Colon (tissue), 2 donors: ENCODE results near the gene LCAT.

Experiments
- FAIRE-seq: peaks from 2 replicates; lab custom pipeline; 2012; peaks lifted over from hg19 to GRCh38; lab: Jason Lieb, UNC
- donor health status: control.
- donor health status: control.

Gene LCAT

DNA sequence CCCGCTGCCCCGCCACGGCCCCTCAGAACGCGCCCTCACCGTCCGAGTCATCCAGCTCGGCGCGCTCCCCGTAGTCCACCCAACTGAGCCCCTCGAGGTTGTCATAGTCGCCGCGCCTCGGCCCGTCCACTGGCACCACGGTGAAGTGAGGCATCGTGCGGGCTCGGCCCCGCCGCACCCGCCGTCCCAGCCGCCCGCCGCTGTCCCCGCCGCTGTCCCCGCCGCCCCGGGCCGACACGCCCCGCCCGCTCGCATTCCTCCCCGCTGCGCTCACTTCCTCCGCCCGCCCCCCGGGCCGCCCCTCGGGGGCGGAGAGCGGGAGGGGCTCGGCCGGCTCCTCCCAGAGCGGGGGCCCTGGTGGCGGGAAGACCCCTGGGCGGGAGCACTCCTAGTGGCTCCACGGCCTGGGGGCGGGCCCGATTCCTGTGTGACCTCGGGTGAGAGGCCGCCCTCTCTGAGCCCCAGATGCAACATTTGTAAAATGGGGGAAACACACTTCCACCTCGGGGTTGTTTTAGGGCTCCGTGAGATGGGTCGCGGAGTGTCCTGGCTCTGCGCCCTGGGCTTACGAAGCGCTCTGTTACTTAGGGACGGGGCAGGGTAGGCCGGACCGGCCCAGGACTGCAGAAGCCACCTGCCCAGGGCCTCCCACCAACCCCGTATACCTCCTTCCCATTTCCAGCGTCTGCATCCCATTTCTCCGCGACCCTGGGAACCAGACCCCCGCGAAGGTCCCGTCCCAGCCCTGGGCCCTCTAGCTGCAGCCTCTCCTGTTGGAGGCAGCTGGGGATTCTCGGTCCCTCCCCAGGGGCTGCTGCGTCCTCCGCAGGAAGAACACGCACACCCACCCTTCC is 24.7 kb upstream of the LCAT start, which contains the start of gene SLC12A4:
Gene SLC12A4 (minus strand): TSS at position 238 of the 854 bp plus-strand sequence. CDS start 84 bp downstream, at position 154.
- no peak for FAIRE-seq

DNA sequence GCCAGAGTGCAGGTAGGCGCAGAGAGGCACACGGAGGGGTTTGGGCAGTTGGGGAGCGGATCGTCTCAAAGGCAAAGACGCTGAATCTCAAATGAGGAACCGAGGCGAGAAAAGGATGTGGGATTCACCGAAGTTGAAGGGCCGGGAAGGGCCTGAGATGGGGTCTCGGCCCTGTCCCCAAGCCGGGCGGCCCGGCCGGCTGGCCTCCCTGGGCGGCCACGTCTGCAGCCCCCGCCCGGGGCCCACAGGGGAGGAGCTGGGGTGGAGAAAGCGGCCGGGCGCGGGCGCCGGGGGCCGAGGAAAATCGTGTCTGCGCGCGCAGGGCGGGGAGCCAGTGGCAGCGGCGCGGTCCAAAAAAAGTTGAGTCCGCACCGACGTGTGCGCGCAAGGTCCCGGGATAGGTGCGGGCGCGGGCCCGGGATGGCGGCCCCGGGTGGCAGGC is 24.1 kb upstream of the LCAT start:
- FAIRE-seq, result no peak

DNA sequence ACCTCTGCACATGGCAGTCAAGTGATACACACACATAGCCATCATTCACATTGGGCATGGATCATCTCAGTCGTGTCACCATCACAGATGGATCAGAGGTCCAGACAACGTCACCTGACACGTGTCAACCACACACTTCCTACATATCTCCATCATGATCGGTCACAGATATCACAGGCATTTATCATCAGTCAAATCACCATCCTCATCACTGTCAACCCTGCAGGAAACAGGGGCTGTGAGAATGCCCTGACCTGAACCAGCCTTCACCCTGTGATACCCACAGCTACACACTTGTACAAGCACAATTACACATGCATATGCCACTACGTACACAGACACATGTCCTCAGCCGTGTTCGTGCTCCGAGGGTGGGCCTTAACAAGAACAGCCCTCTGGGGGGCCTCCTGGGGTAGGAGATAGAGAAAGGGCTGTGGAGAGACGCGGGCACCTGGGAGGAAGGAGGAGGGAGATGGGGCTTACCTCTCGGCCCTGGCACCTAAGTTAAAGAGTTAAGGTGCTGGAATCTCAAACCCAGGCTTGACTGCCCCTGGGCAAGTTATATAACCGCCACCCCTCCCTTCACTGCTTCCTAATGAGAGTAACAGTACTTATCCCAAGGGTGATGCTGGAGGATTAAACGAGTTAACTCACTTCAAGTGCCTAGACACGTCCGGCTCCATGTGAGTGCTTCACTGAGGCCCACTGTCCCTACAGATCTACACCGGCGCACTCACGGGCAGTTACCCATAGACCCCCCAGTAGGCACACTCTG is 23.4 kb upstream of the LCAT start:
- FAIRE-seq, result no peak

DNA sequence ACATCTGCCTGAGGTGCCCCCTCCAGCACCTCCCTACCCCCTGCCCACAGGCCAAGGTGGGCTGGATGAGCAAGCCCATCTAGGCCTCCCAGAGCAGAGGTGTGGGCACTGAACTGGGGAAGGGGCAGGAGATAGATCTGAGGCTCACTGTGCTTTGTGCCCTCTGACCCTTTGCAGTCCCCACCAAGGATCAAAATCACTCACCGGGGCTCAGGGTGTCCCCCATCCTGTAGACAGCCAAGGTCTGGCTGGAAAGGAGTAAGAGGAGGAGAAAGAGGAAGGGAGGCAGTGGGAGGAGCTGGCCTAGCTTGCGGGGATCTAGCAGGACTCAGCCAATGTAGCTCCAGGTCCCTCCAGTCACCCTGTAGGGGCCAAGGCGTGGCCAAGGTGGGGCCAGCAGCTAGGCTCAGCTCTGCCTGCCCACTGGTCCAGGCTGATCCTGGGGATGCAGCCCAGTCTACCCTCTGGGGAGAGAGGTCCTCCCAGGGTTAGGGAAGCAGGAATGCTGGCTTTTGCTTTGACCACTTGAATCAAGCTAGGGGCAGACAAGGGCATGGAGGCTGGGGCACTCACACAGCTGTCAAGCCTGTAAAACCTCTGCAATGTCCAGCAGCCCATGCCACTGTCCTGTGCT is 22.7 kb upstream of the LCAT start:
- no peak for FAIRE-seq

DNA sequence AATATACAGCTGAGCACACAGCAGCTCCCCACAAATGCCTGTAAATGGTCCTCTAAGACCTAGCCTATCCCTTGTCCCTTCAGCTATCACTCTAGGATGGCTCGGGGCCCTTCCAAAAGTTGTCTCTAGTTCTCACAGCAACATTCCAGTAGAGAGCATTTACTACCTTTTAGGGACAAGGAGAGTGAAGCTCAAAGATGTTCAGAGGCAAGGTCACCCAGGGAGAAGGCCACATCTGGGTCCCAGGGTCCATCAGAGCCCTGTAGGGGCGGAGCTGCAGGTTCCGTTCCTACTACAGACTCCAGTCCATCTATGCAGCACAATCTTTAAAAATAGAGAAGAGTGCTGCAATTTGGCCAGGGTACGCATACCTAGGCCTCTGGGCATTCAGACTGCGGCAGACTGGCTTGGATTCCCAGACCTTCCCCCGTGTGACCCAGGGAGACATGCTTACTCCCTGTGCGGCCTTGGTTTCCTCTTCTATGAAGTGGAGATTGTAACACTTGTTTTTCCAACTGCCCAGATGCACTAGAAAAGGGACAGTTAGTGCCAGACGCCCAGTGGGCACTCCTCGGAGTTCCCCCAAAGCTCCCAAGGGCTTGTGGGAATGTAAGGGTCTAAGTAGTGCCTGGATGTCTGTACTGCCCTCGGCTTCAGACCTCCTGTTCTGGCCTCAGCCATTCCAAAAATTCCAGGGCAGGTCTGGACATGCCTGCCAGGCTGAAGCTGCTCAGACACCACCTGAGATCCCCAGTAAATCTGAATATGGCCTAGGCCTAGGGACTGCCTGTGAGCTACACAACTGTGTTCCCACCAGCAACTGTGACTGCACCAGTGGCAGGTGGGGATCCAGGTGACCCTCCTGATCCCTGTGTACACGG is 22.0 kb upstream of the LCAT start:
- FAIRE-seq, result no peak

DNA sequence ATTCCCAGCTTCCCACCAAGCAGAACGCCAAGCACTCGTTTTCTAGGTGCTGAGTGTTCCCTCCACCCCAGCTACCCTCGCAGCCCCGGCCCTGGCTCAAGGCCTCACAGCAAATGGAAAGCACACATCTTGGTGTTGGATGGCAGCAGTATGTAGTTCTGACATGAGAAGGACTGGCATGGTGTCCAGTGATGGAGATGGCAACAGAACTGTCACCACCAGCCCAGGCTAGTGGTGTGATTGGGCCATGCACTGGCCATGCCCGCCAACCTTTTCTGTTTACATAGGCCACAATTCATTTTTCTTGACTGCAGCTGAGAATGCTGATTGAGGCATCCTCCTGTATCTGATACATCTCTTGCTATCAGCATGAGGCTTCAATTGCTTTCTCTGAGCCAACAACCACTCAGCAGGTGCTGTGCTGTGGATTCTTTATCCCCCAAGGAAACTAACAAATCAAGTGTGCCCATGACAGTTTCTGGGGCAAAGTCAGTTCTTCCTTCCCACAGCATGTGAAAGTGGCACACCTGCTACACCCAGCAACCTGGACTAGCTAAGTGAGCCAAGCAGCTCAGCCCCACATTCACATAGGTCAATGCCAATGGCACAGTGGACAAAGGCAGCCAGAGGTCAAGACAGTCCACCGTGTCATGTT is 20.7 kb upstream of the LCAT start:
- no peak for FAIRE-seq

DNA sequence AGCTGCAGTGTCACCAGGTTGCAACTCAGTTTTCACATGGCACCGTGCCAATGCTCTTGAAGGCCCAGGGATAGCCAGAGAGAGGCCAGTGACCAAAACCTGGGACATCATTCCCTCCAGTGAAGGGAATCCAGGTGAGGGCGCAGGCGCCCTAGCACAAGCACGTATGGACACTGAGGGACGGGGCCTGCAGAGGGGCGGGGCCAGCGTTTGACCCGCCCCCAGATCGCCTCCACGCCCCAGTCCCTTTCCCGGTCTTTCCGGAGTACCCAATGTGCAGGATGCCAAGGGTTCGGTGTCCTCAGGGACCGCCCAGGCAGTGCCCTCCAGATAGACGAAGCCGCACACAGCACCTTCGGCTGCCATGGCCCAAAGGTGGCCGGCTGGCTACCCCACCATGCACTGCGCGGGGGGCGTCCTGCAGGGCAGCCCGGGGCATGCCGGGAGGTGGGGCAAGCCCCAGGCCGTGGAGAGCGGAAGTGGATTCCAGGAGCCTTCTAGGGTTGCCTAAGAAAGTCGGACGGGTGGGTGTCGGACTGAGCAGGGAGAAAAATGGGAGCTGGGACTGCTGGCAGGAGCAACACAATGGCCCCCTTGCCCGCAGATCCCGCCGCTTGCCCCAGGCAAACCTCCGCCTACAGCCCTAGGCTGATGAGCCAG is 19.9 kb upstream of the LCAT start:
- no peak for FAIRE-seq

DNA sequence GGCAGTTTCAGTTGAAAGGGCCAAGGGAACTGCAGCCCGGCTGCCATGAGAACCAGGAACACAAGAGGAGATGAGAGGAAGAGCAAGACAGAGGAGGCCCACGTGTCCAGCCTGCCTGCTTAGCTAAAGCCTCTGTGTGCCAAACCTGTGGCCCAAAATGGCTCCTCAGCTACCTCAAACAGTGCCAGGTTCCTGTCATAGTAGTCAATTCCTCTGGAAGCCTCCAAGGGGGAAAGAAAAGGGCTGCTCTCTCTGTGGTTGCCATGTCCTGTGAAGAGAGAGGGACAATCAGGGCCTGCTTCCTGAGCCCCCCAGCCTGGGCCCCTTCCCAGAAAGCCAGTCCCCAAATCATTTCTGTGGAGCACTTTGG is 19.4 kb upstream of the LCAT start:
- no peak for FAIRE-seq

DNA sequence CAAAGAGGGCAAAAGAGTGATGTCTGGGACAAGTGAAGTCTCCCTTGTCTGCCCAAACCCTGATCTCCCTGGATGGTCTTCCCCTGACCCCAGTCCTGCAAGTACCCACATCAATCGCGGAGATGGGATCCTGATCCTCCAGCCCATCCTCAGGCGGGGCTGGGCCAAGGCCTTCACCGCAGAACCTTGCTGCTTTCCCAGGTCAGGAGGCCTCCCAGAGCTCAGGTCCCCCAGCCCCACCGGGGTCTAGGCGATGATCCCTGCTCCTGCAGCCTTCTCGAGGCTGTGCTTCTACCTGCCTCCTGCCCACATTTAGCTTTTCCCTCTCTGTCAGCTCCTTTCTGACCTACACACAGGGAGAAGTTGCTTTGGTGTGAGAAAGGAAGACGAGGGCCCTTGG is 18.2 kb upstream of the LCAT start:
- FAIRE-seq, result no peak

DNA sequence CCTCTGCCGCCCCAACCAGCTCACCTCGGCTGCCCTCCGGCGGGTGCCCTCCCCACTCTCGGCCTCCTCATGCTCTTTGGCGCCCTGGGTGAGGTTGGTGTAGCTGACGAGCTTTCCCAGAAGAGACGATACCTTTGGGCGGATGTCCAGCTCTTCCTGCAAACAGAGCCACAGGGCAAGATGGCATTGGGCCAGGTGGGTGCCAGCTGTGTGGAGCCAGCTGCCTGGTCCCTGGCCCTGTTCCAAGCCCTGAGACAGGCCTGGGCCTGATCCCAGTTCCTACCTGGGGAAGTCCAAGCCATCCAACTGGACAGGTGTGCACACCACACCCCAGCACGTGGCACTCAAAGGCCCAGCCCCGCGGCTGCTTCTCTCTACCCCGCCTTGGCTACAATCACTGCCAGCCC is 17.6 kb upstream of the LCAT start:
- no peak for FAIRE-seq

DNA sequence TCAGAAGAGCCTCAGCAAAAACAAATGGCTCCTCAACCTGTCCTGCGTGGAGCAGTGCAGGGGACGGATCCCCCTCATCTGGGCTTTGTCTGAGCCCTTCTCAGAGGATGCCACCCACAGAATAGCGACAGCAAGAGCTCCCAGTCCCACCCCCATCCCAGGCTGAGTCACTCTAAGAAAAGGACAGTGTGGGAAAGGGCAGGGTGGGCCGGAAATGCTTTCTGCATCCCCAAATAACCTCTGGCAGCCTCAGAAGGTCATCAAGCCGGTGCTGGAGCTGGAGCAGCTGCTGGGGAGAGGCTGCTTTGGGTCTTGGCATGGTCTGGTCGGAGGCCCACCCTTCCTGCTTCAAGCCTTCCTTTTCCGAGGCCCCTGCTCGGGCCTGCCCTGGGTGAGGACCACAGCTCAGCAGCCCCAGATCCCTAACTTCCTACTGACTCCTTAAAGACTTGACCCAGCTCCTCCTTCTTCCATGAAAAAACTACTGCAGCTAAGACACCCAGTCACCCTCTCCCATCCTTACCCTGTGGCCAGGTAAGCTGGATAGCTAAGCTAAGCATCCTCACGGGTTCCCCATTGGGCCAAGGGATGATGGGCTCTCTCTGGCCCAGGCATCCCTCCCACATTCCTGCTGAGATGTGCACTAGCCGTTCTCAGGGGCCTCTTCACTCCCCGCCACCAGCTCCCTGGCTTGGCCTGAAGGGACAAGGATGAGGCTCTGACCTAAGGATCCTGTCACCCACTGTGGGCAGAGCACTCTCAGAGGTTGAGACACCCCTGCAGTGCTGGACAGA is 15.8 kb upstream of the LCAT start:
- FAIRE-seq, result no peak

DNA sequence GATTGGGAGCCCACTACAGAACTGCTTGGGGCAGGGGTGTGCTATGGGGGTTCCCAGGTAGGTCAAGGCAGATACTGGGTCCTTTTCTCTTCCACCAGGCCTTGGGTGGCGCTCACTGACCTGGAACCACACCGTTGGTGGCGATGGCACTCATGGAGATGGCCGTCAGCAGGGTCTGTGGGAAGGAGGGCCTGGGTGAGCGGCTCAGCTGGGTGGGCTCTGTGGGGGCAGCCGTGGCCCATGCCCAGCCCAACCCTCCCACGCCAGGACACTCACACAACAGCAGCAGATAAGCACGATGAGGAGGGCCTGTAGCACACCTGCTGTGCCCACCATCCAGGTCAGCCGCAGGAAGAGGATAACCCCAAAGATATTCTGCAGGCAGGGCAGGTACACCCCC is 13.7 kb upstream of the LCAT start:
- FAIRE-seq, result no peak

DNA sequence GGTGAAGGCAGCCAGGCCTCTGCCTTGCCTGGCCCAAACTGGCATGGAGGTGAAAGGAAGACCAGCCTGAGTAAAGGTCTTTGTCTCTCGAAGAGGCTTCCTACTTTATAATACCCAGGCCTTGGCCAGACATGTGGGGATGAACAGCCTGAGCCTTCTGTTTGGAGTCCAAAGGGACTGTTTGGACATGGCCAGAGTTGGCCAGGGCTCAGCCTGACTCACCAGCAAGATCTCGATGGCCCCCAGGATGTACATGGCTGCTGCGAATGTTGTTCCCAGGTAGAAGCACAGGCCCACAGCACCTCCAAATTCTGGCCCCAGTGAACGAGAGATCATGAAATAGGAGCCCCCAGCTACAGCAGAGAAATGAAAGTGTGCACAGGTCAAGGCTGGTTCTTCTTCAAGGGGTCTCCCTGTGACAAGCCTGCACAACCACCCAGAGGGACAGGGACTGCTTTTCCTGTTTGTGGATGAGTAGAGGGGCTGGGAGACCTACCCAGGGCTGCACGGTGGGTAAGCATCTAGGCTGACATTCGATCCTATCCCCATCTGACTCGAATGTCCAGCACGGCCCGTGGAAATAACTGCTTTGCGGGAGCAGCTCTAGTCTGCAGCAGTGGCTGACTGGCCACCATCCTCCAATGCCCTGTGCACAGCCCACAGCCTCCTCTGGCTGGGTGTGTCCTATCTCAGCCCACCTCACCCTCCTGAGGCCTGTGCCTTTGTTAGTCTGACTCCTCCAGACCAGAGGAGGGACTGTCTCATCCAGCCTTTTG is 10.7 kb upstream of the LCAT start:
- no peak for FAIRE-seq

DNA sequence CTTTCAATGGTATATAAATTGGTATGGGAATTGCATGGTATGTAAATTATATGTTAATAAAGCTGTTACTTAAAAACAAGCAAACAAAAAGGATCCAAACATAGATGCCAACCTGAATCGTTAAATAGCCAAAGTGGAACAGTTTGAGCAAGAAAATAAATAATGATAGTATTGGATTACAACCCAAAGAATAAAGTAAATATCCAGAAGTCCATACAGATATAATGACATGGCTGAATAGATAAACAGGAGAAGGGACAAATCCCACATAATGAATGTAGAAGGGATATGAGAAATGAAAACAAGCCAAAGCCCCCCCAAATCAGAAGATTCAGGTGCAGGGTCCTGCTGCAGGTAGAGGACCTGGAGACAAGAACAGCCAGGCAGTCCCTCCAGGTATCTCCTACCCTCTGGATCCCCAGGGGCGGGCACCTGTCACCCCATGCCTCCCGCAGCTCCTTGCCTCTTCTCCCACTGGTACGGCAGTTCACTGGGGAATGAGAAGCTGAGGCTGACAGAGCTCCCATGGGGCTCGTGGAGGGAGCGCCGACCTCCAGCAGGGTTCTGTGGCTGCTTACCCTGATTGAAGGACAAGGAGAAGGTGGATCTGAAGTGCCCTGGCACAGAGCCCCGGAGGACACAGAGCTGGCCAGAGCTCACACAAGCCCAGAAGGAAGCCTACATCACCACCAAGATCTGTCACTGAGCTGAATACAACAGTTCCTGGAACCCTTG is 9.9 kb upstream of the LCAT start:
- no peak for FAIRE-seq

DNA sequence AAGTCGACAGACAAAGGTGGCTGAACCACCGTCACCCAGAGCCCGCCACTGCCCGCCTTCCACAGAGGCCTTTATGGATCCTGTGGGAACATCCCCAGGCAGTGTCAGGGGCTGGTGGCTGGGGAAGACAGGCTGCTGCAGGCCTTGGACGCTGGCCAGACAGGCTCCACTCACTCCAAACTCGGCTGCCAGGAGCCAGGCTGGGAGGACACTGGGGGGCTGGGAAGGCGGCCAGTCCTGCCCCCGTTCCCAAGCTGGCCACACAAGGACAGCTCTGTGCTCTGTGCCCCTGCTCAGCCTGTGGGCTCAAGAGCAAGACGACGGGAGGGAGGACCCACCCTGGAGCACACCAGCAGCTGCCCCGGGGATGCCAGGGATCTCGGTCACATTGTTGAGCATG is 7.6 kb upstream of the LCAT start:
- FAIRE-seq, result no peak

DNA sequence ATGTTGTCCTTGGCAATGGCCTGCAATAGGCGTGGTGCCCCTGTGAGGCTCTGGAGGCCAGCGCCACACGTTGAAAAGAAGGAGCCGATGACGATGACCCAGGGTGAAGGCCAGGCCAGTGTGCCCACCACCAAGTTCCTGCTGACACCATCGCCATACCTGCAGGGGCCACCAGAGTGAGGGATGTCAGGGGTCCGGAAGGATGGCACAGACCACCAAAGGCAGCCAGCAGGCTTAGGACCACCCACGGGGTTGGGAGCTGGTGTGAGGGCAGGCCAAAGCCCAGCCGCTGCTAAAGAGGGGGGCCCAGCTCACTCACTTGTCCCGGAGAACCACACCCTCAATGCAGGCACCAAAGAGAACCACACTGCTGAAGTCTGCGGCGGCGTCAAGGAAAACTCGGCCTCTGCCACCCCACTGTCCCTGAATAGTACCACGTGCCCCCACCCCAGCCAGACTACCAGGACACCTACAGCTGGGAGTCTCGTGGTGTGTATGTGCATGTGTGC is 6.5 kb upstream of the LCAT start:
- FAIRE-seq, result no peak

DNA sequence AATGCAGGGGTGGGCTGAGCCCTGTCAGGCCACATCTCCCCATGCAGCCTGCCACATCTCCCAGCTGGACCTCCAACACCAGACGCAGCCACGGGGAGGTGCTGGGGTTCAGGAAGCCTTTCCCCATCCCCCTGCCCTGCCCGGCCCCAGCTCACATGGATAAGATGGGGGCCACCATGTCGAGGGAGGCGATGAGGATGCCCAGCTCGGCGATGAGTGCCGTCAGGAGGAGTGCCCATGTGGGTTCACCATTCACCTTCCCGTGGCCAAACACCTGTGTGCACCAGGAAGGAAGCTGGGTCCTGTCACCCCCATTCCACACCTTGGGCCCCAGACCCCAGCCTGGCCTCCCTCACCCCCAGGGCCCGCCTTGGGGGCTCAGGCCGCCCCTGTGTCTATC is 5.7 kb upstream of the LCAT start:
- FAIRE-seq, result no peak

DNA sequence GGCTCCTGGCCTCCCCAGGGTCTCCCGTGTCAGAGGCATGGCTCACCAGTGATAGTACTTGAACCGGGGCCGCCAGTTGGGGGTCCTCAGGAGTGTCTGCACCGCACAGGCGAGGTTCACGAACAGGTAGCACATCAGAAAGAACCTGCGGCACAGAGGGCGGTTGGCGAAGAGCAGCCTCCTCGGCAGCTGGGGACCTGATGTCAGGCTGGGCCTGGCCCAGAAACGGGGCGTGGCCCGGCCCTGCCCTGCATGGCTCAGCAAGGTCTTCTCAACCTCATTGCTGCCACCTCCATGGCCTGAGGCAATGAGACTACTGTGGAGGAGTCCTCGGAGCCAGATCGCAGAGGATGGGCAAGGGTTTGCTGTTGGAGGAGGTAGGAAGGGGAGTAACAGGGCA is 4.1 kb upstream of the LCAT start:
- FAIRE-seq, result no peak
